SHP77 treated with DMSO at 0.1 percent for 48 hours (cell line): ENCODE measurements around the gene SENP8.

Experiments
- DNase-seq: peaks from one replicate; lab custom pipeline; 2025; lab: John Stamatoyannopoulos, UW

The SENP8 gene

DNA sequence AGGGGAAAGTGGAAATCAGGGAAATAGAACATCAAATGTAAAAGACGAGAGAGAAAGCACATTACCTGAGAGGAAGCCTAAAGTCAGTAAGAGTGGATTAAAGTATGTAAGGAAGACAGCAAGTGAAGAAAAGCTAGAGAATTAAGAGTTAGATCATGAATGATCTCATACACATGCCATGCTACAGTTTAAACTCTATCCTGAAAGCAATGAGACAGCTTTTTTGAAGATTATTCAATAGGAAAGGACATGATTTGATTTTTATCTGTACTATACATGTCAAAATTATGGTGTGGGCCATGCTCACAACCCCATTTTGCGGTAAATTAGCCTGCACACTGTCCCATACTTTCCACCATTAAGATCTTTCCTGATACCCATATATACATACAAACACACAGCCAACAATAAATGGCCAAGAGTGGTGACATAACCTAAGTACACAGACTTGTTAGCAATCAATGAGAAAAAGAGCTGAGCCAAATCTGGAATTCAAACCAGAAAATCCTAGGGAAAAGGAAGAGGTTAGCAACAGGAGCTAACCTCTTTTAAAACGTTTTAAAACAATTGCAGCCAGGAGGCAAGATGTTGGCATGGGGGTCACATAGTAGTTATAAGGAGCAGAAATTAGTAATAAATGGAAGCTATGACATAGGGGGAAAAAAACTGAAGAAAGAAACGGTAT lies 4.7 kb upstream of the SENP8 start:
- DNase-seq: no peak

GRCh38 chr15:72116731-72117485 lies 1.3 kb upstream of the SENP8 start:
- no peak for DNase-seq

DNA sequence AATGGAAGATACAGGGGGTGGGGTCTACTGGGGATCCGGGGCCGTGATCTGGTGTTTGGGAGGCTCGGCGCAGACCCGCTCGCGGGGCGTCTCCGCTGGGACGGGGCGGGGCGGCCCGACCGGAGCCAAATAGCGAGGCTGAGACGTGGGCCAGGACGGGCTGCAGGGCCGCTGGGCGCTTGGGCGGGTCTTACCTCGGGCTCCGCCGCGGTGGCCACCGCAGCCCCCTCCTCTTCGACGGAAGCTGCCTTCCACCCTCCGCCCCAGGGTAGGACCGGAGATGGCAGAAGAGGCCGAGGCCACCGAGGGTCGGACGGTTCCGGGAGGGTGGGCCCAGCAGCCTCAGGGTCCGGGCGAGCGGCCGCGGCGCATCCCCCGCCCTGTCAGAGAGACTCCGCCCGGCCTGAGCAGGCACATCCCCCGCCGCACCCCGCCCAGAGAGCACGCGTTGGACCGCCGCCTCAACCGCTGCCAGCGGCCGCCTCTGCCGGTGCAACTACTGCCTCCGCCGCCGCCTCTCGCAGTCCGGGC lies 652 bp upstream of the SENP8 start:
- no peak for DNase-seq

DNA sequence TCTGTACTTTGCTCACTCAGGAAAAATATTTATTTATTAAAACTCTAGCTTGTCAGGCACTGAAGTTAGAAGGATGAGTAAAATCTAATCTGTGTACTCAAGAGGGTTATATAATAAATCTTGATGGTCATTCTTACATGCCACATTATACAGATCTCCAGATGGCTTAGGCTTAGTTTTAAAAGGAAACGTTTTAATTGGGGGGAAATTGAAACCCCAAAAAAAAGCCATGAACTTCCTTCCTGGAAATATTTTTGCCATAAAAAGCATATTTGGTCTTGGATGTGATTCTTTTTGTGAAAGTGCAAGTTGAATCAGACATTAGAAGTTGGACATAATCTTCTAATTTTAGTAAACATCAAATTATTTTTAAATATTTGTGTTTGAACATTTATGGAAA lies 6.0 kb downstream of the SENP8 start:
- DNase-seq: no peak

DNA sequence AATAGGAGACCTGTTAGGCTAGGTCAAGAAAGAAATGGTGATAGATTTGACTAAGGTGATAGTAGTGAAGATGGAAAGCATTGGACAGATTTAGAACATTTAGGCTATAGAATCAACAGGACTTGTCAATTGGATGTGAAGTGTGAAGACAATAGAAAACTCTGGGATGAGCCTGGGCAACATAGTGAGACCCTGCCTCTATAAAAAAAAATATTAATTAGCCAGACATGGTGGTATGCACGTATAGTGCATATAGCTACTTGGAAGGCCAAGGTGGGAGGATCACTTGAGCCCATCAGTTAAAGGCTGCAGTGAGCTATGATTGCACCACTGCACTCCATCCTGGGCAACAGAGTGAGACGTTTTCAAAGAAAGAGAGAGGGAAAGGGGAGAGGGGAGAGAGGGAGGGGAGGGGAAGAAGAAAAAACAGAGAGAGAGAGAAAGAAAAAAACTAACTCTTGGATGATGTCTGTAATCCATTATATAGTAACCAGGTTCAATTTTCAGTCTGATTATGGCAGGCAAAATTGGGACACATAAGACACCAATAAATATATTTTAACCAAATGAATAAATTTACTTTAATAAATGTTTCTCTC lies 9.6 kb downstream of the SENP8 start:
- no peak for DNase-seq

GRCh38 chr15:72128359-72128758 lies 10.2 kb downstream of the SENP8 start:
- no peak for DNase-seq

- no peak for DNase-seq
Measured at GRCh38 chr15:72130272-72130671, 12.1 kb downstream of the SENP8 start.

DNA sequence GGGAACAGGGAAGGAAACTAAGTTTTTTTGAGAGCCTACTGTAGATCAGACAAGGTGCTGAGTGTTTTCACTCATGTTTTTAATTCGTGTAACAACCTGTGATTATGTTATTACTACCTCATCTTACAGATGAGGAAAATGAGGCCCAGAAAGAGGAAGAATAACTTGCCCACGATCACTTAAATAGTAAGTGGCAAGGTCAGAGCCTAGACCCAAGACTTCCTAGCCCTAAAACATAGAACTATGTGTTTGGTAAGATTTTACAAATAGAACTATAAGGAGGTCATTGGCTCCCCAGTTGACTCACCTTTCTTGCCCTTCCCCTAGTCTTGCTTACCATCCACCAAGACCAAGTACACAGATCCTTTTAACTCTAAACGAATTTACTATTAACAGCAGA lies 13.7 kb downstream of the SENP8 start:
- DNase-seq: no peak

DNA sequence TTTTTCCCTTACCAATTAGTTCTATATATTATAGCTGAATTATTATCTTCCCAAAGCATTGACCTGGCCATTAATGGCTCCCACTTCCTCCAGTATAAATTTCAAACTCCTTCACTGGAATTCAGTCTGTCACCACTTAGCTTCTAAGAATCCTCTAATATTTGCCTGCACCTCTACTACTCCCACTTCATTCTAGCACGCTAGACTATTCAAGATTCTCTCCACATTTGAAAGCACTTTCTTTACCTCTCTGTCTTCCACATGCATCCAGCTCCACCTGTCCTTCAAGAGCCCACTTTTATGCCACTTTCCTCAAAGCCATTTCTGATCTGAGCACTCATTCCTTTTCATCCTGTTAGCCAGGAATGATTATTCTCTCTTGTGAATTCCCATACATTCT lies 15.0 kb downstream of the SENP8 start:
- no peak for DNase-seq

GRCh38 chr15:72135719-72136118 lies 17.5 kb downstream of the SENP8 start:
- no peak for DNase-seq

GRCh38 chr15:72136170-72137051 lies 18.2 kb downstream of the SENP8 start:
- DNase-seq: no peak

GRCh38 chr15:72139667-72140066 lies 21.5 kb downstream of the SENP8 start:
- DNase-seq: no peak

- no peak for DNase-seq
Measured at GRCh38 chr15:72140088-72140487, 21.9 kb downstream of the SENP8 start.

- no peak for DNase-seq
Measured at GRCh38 chr15:72141171-72142084, 23.2 kb downstream of the SENP8 start.

GRCh38 chr15:72146221-72146620 lies 28.0 kb downstream of the SENP8 start:
- DNase-seq: no peak

DNA sequence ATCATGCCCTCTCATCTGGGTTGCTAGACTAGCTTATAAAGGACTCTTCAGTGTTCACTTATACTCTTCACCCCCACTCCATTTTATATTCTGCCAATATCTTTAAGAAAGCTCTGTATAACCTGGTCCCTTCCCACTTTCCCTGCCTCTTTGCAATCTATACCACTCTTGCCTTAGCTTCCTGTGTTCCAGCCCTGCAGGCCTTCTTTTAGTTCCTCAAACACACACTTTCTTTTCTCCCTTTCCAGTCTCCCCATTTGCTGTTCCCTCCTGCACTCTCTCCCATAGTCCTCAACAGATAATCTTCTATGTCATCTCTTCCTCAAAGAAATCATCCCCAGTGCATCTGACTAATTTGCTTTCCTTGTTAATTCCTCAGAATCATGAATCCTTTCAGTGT lies 28.7 kb downstream of the SENP8 start:
- DNase-seq: no peak

- DNase-seq: no peak
Measured at GRCh38 chr15:72147418-72147817, 29.2 kb downstream of the SENP8 start.

- no peak for DNase-seq
Measured at GRCh38 chr15:72153269-72154000, 35.2 kb downstream of the SENP8 start.

DNA sequence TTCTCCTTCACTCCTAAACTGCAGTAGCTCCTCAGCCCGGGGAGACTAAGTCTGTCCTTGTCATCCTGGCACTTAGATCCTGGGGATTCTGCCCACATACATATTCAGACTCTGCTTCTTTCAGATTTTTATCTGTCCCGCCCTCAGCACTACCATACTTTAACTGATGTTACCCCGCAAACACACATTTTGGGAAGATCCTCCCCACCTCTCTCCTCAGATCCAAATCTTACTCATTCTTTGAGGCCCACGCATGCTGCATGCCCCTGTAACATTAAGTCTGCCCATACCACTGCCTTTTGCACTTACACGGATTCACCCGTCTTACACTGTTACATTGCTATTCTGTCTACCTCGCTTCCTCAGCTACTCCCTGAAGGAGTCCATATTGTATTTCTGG lies 36.1 kb downstream of the SENP8 start:
- DNase-seq: no peak

- DNase-seq: no peak
Measured at GRCh38 chr15:72155003-72155621, 36.9 kb downstream of the SENP8 start.
